HG02870 (cell line): ENCODE measurements around the gene PCDHGA10.
"Not testable (repeated sequence)": the region's sequence is repeated elsewhere in the genome, so short reads cannot be mapped to it uniquely, and the experiment has no call there.

Experiments
- ATAC-seq: cut with Tn5 transposase; IDR thresholded peaks from one replicate; pipeline ENCODE4 v1.9.1; 2021; ENCODE audit warnings: mild to moderate bottlenecking, moderate library complexity; ENCODE audit not compliant: unreplicated experiment

Gene PCDHGA10

DNA sequence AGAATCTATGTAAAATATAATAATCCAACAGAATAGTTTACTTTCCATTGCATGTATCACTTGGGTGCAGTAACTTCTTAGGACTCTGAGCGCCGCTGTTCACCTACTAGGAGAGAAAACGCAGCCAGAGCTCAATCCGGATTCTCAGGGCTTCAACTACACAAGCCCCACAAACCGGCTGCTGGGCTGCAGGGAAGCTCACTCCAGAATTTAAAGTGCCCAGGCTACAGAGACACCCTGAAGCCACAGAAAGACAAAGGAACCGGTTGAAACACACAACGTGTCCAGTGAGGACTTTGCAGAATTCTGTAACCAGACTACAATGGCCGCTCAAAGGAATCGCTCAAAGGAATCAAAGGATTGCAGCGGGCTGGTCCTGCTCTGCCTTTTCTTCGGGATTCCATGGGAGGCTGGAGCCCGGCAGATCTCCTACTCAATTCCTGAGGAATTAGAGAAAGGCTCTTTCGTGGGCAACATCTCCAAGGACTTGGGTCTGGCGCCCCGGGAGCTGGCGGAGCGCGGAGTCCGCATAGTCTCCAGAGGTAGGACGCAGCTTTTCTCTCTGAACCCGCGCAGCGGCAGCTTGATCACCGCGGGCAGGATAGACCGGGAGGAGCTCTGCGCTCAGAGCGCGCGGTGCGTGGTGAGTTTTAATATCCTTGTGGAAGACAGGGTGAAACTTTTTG lies at the start of gene PCDHGA10:
Gene PCDHGA10 (plus strand): TSS at position 134 of the 686 bp plus-strand sequence. CDS start 189 bp downstream, at position 323.
- ATAC-seq, result peak; percentile 82

DNA sequence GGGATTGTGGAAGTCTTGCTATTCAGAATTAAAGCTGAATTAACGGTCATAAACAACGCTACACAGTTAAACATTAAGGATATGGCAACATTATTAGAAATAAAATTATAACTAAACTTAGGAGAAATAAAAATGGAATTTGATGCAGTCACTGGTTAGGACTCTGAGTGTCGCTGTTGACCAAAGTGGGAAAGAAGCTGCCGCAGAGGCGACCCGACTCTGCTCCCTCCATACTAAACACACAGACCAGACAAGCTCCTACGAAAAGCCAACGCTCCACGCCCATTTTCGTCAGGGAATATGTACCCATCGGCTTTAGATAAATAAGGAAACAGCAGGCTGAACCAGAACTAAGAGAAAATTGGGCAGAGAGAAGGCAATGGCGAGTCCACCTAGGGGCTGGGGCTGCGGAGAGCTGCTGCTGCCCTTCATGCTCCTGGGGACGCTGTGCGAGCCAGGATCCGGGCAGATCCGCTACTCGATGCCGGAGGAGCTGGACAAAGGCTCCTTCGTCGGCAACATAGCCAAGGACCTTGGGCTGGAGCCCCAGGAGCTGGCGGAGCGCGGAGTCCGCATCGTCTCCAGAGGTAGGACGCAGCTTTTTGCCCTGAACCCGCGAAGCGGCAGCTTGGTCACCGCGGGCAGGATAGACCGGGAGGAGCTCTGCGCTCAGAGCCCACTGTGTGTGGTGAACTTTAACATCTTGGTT lies 48.7 kb upstream of the PCDHGA10 start, which contains the start of gene PCDHGA5:
Gene PCDHGA5 (plus strand): TSS at position 211 of the 709 bp plus-strand sequence. CDS start 169 bp downstream, at position 380.
- ATAC-seq, result no peak

DNA sequence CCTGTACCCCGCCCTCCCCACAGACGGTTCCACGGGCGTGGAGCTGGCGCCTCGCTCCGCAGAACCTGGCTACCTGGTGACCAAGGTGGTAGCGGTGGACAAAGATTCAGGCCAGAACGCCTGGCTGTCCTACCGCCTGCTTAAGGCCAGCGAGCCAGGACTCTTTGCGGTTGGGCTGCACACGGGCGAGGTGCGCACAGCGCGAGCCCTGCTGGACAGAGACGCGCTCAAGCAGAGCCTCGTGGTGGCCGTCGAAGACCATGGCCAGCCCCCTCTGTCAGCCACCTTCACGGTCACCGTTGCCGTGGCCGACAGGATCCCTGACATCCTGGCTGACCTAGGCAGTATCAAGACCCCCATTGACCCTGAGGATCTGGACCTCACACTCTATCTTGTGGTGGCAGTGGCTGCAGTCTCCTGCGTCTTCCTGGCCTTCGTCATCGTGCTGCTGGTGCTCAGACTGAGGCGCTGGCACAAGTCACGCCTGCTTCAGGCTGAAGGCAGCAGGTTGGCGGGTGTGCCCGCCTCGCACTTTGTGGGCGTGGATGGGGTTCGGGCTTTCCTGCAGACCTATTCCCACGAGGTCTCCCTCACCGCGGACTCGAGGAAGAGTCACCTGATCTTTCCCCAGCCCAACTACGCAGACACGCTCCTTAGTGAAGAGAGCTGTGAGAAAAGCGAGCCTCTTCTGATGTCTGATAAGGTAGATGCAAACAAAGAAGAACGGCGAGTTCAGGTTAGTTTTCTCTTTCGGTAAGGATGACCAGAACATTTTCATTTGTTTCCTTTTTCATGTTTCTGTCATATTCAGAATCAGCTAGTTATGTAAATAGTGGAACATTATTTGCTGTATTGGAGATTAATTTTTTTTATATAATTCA lies 46.5 kb upstream of the PCDHGA10 start:
- no peak for ATAC-seq

DNA sequence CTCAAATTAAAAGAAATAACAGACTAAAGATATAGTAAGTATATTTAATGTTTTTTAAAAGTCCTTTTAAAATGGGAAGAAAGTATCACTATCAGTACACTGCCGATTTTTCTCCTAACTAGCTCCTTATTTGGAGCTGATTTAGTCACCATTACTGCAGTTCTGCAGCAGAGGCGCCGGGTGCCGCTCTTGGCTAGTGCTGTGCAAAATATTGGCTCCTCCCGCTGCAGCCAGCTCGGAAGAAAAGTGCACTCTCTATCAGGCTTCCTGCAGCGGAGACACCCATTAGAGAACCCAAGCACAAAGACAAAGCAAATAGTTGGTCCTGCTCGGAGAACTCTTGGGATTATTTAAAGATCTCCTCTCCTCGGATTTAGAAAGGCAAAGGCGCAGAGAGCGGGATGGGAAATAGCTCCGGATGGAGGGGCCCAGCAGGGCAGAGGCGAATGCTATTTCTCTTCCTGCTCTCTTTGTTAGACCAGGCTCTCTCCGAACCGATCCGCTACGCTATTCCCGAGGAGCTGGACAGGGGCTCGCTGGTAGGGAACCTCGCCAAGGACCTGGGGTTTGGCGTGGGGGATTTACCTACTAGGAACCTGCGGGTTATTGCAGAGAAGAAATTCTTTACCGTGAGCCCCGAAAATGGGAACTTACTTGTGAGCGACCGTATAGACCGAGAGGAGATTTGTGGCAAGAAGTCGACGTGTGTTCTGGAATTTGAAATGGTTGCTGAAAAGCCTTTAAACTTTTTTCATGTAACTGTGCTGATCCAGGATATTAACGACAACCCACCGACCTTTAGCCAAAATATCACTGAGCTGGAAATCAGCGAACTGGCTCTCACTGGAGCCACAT lies 42.6 kb upstream of the PCDHGA10 start, which contains the start of gene PCDHGB3:
Gene PCDHGB3 (plus strand): TSS at position 249 of the 855 bp plus-strand sequence. CDS start 153 bp downstream, at position 402.
- ATAC-seq, result peak; percentile 100

DNA sequence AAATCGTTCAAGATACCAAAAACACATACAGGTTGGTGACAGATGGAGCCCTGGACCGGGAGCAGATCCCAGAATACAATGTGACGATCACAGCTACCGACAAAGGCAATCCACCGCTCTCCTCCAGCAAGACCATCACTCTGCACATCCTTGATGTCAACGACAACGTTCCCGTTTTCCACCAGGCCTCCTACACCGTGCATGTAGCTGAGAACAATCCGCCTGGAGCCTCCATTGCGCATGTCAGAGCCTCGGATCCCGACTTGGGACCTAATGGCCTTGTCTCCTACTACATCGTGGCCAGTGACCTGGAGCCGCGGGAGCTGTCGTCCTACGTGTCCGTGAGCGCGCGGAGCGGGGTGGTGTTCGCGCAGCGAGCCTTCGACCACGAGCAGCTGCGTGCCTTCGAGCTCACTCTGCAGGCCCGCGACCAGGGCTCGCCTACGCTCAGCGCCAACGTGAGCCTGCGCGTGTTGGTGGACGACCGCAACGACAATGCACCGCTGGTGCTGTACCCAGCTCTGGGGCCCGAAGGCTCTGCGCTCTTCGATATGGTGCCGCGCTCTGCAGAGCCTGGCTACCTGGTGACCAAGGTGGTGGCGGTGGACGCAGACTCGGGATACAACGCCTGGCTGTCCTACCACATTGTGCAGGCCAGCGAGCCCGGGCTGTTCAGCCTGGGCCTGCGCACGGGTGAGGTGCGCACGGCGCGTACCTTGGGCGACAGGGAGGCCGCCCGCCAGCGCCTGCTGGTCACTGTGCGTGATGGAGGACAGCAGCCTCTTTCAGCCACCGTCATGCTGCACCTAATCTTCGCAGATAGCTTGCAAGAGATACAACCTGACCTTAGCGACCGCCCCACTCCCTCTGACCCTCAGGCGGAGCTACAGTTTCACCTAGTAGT lies 41.0 kb upstream of the PCDHGA10 start:
- no peak for ATAC-seq

DNA sequence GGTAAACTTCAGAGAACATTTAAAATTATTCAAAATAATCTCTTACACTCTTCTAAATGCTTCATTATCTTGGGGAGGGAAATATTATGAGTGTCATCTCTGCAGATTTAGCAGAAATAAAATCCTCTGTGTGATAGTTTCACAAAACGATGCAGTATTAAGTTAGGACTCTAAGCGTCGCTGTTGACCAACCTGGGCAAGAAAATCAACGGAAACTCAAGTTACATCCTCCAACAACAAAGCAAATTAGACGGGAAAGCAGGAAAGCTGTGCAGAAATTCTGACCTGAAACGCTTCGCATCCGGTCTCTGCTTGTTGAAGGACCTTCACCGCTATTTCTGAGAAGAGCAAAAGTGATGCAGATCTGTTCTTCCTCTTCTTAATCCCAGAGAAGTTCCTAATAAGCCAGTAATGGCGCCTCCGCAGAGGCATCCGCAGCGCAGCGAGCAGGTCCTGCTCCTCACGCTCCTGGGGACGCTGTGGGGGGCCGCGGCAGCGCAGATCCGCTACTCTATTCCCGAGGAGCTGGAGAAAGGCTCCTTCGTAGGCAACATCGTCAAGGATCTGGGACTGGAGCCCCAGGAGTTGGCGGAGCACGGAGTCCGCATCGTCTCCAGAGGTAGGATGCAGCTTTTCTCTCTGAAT lies 39.0 kb upstream of the PCDHGA10 start, which contains the start of gene PCDHGA6:
Gene PCDHGA6 (plus strand): TSS at position 219 of the 645 bp plus-strand sequence. CDS start 193 bp downstream, at position 412.
- ATAC-seq, result no peak

DNA sequence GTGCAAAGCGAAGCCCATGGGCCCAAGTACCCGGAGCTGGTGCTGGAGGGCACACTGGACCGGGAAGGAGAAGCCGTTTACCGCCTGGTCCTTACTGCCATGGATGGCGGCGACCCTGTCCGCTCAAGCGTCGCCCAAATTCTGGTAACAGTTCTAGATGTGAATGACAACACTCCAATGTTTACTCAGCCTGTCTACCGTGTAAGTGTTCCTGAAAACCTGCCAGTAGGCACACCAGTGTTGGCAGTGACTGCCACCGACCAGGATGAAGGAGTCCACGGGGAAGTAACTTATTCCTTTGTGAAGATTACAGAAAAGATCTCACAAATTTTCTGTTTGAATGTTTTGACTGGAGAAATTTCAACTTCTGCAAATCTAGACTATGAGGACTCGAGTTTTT lies 38.2 kb upstream of the PCDHGA10 start:
- ATAC-seq, result no peak

DNA sequence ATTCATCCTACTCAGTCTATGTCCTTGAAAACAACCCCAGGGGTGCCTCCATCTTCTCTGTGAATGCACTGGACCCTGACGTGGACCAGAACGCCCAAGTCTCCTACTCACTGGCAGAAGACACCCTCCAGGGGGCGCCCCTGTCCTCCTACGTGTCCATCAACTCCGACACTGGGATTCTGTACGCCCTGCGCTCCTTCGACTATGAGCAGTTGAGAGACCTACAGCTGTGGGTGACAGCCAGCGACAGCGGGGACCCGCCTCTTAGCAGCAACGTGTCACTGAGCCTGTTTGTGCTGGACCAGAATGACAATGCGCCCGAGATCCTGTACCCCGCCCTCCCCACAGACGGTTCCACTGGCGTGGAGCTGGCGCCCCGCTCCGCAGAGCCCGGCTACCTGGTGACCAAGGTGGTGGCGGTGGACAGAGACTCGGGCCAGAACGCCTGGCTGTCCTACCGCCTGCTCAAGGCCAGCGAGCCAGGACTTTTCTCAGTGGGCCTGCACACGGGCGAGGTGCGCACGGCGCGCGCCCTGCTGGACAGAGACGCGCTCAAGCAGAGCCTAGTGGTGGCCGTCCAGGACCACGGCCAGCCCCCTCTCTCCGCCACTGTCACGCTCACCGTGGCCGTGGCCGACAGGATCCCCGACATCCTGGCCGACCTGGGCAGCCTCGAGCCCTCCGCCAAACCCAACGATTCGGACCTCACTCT lies 37.2 kb upstream of the PCDHGA10 start:
- not testable (repeated sequence) for ATAC-seq

DNA sequence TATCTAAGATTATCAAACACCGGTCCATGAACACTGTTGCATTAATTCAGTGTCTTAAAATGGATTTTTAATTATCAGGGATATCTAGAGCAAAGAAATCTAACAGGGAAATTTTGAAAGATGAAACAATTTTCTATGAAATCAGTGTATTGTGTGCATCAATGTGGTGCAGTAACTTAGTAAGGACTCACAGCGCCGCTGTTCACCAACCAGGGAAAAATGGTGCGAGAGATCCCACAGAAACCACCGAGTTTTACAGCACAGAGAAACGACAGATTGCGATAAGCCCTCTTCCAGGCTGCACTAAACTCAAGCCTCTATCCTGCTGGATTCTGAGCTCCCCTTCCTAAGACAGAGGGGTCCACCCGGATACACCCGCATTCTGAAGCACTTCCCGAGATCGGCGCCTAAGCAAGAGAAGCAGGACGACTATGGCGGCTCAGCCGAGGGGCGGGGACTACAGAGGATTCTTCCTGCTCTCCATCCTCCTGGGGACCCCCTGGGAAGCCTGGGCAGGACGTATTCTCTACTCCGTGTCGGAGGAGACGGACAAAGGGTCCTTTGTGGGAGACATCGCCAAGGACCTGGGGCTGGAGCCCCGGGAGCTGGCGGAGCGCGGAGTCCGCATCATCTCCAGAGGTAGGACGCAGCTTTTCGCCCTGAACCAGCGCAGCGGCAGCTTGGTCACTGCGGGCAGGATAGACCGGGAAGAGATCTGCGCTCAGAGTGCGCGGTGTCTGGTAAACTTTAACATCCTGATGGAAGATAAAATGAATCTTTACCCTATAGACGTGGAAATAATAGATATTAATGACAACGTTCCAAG lies 30.1 kb upstream of the PCDHGA10 start, which contains the start of gene PCDHGA7:
Gene PCDHGA7 (plus strand): TSS at position 274 of the 826 bp plus-strand sequence. CDS start 158 bp downstream, at position 432.
- ATAC-seq, result no peak

DNA sequence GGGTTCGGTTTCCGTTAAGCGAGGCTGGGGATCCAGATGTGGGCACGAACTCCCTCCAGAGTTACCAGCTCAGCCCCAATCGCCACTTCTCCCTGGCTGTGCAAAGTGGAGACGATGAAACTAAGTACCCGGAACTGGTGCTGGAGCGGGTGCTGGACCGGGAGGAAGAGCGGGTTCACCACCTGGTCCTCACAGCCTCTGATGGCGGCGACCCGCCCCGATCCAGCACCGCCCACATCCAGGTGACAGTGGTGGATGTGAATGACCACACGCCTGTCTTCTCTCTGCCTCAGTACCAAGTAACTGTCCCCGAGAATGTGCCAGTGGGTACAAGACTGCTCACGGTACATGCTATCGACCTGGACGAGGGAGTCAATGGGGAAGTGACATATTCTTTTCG lies 29.4 kb upstream of the PCDHGA10 start:
- ATAC-seq, result no peak

DNA sequence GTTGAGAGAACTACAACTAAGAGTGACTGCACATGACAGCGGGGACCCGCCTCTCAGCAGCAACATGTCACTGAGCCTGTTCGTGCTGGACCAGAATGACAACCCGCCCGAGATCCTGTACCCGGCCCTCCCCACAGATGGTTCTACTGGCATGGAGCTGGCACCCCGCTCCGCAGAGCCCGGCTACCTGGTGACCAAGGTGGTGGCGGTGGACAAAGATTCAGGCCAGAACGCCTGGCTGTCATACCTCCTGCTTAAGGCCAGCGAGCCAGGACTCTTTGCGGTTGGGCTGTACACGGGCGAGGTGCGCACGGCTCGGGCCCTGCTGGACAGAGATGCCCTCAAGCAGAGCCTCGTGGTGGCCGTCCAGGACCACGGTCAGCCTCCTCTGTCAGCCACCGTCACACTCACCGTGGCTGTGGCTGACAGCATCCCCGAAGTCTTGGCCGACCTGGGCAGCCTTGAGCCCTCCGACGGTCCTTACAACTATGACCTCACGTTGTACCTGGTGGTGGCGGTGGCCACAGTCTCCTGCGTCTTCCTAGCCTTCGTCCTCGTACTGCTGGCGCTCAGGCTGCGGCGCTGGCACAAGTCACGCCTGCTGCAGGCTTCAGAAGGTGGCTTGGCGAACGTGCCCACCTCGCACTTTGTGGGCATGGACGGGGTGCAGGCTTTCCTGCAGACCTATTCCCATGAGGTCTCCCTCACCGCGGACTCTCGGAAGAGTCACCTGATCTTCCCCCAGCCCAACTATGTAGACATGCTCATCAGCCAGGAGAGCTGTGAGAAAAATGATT lies 28.1 kb upstream of the PCDHGA10 start:
- ATAC-seq, result no peak

DNA sequence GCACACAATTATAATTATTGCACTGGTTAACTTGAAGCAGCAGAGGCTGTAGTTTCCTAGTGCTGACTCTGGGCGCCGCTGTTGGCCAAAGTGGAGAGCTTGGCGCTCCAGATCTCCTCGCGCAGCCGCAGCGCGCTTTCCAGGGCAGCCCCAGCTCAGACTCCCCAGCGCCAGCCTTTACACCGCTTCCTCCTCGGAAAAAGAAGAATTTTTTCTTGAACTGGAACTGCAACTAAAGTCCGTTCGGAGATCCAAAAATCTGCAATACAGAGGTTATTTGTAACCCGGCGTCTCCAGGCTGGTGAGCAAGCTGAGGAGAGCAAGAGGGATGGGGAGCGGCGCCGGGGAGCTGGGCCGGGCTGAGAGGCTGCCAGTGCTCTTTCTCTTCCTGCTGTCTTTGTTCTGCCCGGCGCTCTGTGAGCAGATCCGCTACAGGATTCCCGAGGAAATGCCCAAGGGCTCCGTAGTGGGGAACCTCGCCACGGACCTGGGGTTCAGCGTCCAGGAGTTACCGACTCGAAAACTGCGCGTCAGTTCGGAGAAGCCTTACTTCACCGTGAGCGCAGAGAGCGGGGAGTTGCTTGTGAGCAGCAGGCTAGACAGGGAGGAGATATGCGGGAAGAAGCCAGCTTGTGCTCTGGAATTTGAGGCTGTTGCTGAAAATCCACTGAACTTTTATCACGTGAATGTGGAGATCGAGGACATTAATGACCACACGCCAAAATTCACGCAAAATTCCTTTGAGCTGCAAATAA lies 25.1 kb upstream of the PCDHGA10 start, which contains the start of gene PCDHGB4:
Gene PCDHGB4 (plus strand): TSS at position 142 of the 755 bp plus-strand sequence. CDS start 187 bp downstream, at position 329.
- not testable (repeated sequence) for ATAC-seq

DNA sequence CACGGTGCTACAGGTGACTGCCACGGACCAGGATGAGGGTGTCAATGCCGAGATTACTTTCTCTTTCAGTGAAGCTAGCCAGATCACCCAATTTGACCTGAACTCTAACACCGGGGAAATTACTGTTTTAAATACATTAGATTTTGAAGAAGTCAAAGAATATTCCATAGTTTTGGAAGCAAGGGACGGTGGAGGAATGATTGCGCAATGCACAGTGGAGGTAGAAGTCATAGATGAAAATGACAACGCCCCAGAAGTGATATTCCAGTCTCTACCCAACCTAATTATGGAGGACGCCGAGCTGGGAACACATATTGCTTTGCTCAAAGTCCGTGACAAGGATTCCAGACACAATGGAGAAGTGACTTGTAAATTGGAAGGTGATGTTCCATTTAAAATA lies 24.1 kb upstream of the PCDHGA10 start:
- no peak for ATAC-seq

DNA sequence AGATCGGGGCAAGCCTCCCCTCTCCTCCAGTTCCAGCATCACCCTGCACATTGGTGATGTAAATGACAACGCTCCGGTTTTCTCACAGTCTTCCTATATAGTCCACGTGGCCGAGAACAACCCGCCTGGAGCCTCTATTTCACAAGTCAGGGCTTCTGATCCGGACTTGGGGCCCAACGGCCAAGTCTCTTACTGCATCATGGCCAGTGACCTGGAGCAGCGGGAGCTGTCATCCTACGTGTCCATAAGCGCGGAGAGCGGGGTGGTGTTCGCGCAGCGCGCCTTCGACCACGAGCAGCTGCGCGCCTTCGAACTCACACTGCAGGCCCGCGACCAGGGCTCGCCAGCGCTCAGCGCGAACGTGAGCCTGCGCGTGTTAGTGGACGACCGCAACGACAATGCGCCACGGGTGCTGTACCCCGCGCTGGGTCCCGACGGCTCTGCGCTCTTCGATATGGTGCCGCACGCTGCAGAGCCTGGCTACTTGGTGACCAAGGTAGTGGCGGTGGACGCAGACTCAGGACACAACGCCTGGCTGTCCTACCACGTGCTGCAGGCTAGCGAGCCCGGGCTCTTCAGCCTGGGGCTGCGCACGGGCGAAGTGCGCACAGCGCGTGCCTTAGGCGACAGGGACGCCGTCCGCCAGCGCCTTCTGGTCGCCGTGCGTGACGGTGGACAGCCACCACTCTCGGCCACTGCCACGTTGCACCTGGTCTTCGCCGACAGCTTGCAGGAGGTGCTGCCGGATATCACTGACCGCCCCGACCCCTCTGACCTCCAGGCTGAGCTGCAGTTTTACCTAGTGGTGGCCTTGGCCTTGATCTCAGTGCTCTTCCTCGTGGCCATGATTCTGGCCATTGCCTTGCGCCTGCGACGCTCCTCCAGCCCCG lies 23.4 kb upstream of the PCDHGA10 start:
- ATAC-seq, result no peak
